Liver (tissue), 9 donors: Measurements from ENCODE around the gene TMCO4. TPM values are rescaled to one million over a fixed set of nuclear protein-coding genes. Genes with fewer than 3 reads are reported as not detected.

Experiments used
- DNase-seq: peaks from one replicate; pipeline ENCODE4 v3.0.0-alpha.2; 2017; ENCODE audit warnings: low spot score
- H3K27ac ChIP-seq, 2 donors: one replicate each; pipeline ENCODE4 v1.7.0; 2013; ENCODE audit warnings: inconsistent platforms in 2 of 2, low read length in 2 of 2, control low read depth in 1 of 2, low read depth in 1 of 2, mild to moderate bottlenecking in 1 of 2
- H3K27me3 ChIP-seq, 4 donors: one replicate each; pipeline versions ENCODE4 v1.6.1 to v1.7.0; 2013; ENCODE audit warnings: low read length in 3 of 4, inconsistent platforms in 1 of 4, mild to moderate bottlenecking in 1 of 4, moderate library complexity in 1 of 4; ENCODE audit not compliant: control insufficient read depth in 4 of 4, insufficient read depth in 4 of 4
- H3K36me3 ChIP-seq, 4 donors: one replicate each; pipeline versions ENCODE4 v1.6.1 to v1.7.0; 2013; ENCODE audit warnings: low read length in 3 of 4, mild to moderate bottlenecking in 3 of 4, low read depth in 1 of 4, moderate library complexity in 1 of 4; ENCODE audit not compliant: control insufficient read depth in 4 of 4, insufficient read depth in 3 of 4
- H3K4me1 ChIP-seq, 4 donors: one replicate each; pipeline versions ENCODE4 v1.6.1 to v1.7.0; 2013; ENCODE audit warnings: low read length in 3 of 4, mild to moderate bottlenecking in 3 of 4, moderate library complexity in 1 of 4; ENCODE audit not compliant: control insufficient read depth in 4 of 4, insufficient read depth in 4 of 4
- H3K4me3 ChIP-seq, 3 donors: one replicate each; pipeline versions ENCODE4 v1.6.1 to v1.7.0; 2013; ENCODE audit warnings: low read length in 3 of 3, control low read depth in 1 of 3, low read depth in 1 of 3, mild to moderate bottlenecking in 1 of 3
- H3K9ac ChIP-seq, 2 donors: one replicate each; pipeline ENCODE4 v1.7.0; 2013; ENCODE audit warnings: low read length in 2 of 2, mild to moderate bottlenecking in 2 of 2, moderate library complexity in 2 of 2, control low read depth in 1 of 2, low read depth in 1 of 2
- H3K9me3 ChIP-seq, 4 donors: one replicate each; pipeline versions ENCODE4 v1.6.1 to v1.7.0; 2013; ENCODE audit warnings: low read length in 3 of 4; ENCODE audit not compliant: control insufficient read depth in 4 of 4
- CTCF ChIP-seq: fragments of 150-350 bp; IDR thresholded peaks from 2 replicates; pipeline ENCODE4 v1.5.1; 2017; ENCODE audit warnings: improper control_type of control experiment, low read depth, low read length; ENCODE audit not compliant: missing input control
- FOXA1 ChIP-seq: IDR thresholded peaks from 2 replicates; pipeline ENCODE4 v1.6.1; 2016; ENCODE audit warnings: antibody characterized with exemption
- HNF4G ChIP-seq: IDR thresholded peaks from 2 replicates; pipeline ENCODE4 v1.6.1; 2016; ENCODE audit warnings: antibody characterized with exemption
- JUND ChIP-seq, 2 donors: IDR thresholded peaks; 2 replicates each; pipeline ENCODE4 v1.6.1; 2016; ENCODE audit warnings: antibody characterized with exemption in 2 of 2
- MAX ChIP-seq: IDR thresholded peaks from 2 replicates; pipeline ENCODE4 v1.6.1; 2016; ENCODE audit warnings: antibody characterized with exemption
- NR2F2 ChIP-seq: IDR thresholded peaks from 2 replicates; pipeline ENCODE4 v1.6.1; 2016; ENCODE audit warnings: antibody characterized with exemption
- RAD21 ChIP-seq, 2 donors: IDR thresholded peaks; 2 replicates each; pipeline ENCODE4 v1.6.1; 2016; ENCODE audit warnings: antibody characterized with exemption in 2 of 2, mild to moderate bottlenecking in 2 of 2
- REST ChIP-seq: IDR thresholded peaks from 2 replicates; pipeline ENCODE4 v1.6.1; 2016; ENCODE audit warnings: antibody characterized with exemption, mild to moderate bottlenecking
- SP1 ChIP-seq: IDR thresholded peaks from 2 replicates; pipeline ENCODE4 v1.6.1; 2018; ENCODE audit warnings: antibody characterized with exemption, mild to moderate bottlenecking
- TAF1 ChIP-seq: conservative IDR thresholded peaks from 2 replicates; pipeline ENCODE4 v1.6.1; 2016; ENCODE audit warnings: antibody characterized with exemption, mild to moderate bottlenecking
- WGBS: extraction: QIAGEN DNeasy Blood & Tissue Kit; methylation state at CpG from one replicate; pipeline ENCODE4 v1.1.7; 2013; 5-methylcytosine and 5-hydroxymethylcytosine counted together
- polyA plus RNA-seq, 2 donors: library from polyadenylated mRNA; stranded (reverse) in 1 of 2; unstranded in 1 of 2; fragments of 200-250 nt in 1 of 2; fragments of >200 nt in 1 of 2; fragmentation: Nextera tagmentation in 1 of 2; extraction: Ambion mirVana in 1 of 2; gene quantifications; one replicate each; pipeline versions ENCODE4 v1.2.1 to v1.2.3, GENCODE V29; 2013 to 2015
- total RNA-seq, 2 donors: library from RNA; depleted of rRNA; stranded (reverse); fragments of >200 nt; gene quantifications; one replicate each; pipeline ENCODE4 v1.2.3, GENCODE V29; 2014
- TF ChIP-seq, protein P1 (sequence below): IDR thresholded peaks from 2 replicates; pipeline ENCODE4 v1.6.1; 2016; ENCODE audit warnings: antibody characterized with exemption
- donor health status: healthy.
- donor health status: healthy.
- donor health status: healthy.
- donor health status: healthy.
- donor health status: healthy.

The TMCO4 gene
- total and polyA plus RNA-seq, 4 donors = 4.0 to 9.5 (median 6.0) TPM

- Histone ChIP-seq H3K9me3 (no peaks in the 10 kb centered on the region), H3K4me3 (no peak overlapping the region), H3K9ac (no peak overlapping the region), H3K36me3 (no peaks in the 10 kb centered on the region), H3K27me3 (no peaks in the 10 kb centered on the region), H3K27ac (peak overlapping the region in 1 of 2 donors; percentile 51), H3K4me1 (peaks cover 0 to 8% (median 4%) of the 10 kb centered on the region in 4 donors)
- WGBS = 19% methylated on average over 11 of the region's 11 CpGs
- TF ChIP-seq RAD21 (IDR thresholded peaks at IDR 0.05) (peak; percentile 89 to 92), SP1 (no peak), FOXA1 (no peak), CTCF (peak; percentile 69), REST (no peak), MAX (no peak), TAF1 (no peak), HNF4G (no peak)
- TF ChIP-seq, protein P1, sequence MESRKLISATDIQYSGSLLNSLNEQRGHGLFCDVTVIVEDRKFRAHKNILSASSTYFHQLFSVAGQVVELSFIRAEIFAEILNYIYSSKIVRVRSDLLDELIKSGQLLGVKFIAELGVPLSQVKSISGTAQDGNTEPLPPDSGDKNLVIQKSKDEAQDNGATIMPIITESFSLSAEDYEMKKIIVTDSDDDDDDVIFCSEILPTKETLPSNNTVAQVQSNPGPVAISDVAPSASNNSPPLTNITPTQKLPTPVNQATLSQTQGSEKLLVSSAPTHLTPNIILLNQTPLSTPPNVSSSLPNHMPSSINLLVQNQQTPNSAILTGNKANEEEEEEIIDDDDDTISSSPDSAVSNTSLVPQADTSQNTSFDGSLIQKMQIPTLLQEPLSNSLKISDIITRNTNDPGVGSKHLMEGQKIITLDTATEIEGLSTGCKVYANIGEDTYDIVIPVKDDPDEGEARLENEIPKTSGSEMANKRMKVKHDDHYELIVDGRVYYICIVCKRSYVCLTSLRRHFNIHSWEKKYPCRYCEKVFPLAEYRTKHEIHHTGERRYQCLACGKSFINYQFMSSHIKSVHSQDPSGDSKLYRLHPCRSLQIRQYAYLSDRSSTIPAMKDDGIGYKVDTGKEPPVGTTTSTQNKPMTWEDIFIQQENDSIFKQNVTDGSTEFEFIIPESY = no peak
- DNase-seq = peak; percentile 49
These were observed 148.5 kb downstream of the TMCO4 start for GRCh38 chr1:19651141-19651737.

DNA sequence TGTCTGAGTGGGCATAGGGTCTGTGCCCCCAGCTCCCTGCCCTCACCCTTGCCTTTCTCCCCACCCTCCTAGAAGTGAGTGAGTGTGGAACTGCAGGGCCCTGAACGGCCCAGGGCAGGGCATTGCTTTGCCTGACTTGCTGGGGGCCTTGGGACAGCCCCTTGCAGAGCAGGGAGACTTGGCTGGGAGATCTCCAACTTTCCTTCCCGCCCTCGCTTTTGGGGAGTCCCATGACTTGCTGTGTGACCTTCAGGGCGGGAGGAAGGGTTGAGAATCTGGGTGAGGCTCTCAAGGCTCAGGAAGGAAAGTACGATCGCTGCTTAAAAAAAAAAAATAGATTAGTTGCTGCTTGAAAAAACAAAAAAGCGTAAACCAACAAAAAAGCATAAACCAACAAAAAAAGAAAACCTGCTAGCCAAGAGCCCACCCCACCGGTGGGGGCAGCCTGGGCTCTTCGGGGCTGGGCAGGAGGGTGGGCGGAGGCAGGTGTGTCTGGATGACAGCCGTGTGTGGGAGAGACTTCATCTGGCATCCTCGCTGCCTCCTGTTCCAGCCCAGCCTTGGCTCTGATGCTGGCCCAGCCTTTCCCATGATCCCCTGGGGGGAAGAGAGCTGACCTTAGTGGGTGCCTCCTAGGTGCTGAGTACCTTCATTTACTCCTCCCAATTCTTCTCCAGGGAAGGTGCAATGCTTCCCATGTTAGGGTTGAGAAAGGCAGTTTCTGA, 149.1 kb downstream of the TMCO4 start:
- Histone ChIP-seq H3K4me1 (peaks cover 0 to 8% (median 4%) of the 10 kb centered on the region in 4 donors), H3K27ac (peak overlapping the region in 1 of 2 donors; percentile 51), H3K27me3 (no peaks in the 10 kb centered on the region), H3K9me3 (no peaks in the 10 kb centered on the region), H3K9ac (no peak overlapping the region), H3K4me3 (no peak overlapping the region), H3K36me3 (no peaks in the 10 kb centered on the region)
- TF ChIP-seq SP1 (no peak), JUND (IDR thresholded peaks at IDR 0.05) (no peak), RAD21 (IDR thresholded peaks at IDR 0.05) (no peak), NR2F2 (no peak), FOXA1 (no peak)
- TF ChIP-seq, protein P1 = no peak
- WGBS = 57% methylated on average over 12 of the region's 12 CpGs
- DNase-seq = no peak
